ENCODE measurements around the gene CLIP2. TPM values are rescaled to one million over a fixed set of nuclear protein-coding genes. Genes with fewer than 3 reads are reported as not detected.

The CLIP2 gene
- total and polyA plus RNA-seq, 2 of the 8 experiments (the other 6 are each of a cell fraction or from before 2014, with no cell fraction given), result 8.3 to 41.5 TPM

GRCh38 chr7:74379938-74380337 is 90.7 kb downstream of the CLIP2 start:
- peaks cover 0 to 14% (median 3%) of the 10 kb centered on the region in 4 experiments; a peak in 2 of 8 replicates for H3K36me3 ChIP-seq (ENCODE audit: control insufficient read depth in 2 of 4, insufficient read depth in 4 of 4, low read length in 3 of 4)
- H3K79me1 ChIP-seq (ENCODE audit: low read depth, low read length), result no peaks in the 10 kb centered on the region
- H3K27ac ChIP-seq (ENCODE audit: low read depth, low read length), result no peak overlapping the region
- H2BK20ac ChIP-seq (ENCODE audit: low read length), result no peak overlapping the region
- H3K9me3 ChIP-seq (ENCODE audit: insufficient read depth in 2 of 2, low read depth in 1 of 2, low read length in 1 of 2), result no peaks in the 10 kb centered on the region
- H3K4me1 ChIP-seq (replicated peaks in 1 of 4; ENCODE audit: control insufficient read depth in 3 of 4, insufficient read depth in 4 of 4, low read length in 3 of 4), result no peaks in the 10 kb centered on the region
- no peak overlapping the region for H3K18ac ChIP-seq (ENCODE audit: extremely low read depth, low read length)
- no peak overlapping the region for H3K9ac ChIP-seq (replicated peaks in 1 of 4; ENCODE audit: extremely low read depth in 1 of 4, low read depth in 3 of 4, low read length in 3 of 4)
- no peak overlapping the region for H3K4ac ChIP-seq (replicated peaks; ENCODE audit: insufficient read length, low read depth, low read length)
- H3K56ac ChIP-seq (replicated peaks; ENCODE audit: insufficient read length, low read depth, low read length), result no peak overlapping the region
- no peak overlapping the region for H2BK5ac ChIP-seq (ENCODE audit: low read depth, low read length)
- no peak overlapping the region for H3K4me2 ChIP-seq (ENCODE audit: insufficient read depth in 1 of 2, low read depth in 2 of 2, low read length in 2 of 2)
- FAIRE-seq (no peak), DNase-seq (ENCODE audit: low read depth in 1 of 2, low spot score in 2 of 2) (no peak)
- no peak overlapping the region for H2BK12ac ChIP-seq (ENCODE audit: low read depth, low read length)
- WGBS, 2 experiments (ENCODE audit: extremely low coverage in 1 of 2, insufficient coverage in 1 of 2, insufficient read length in 1 of 2, insufficient replicate concordance in 2 of 2, low coverage in 1 of 2, low lambda C conversion rate in 2 of 2, missing lambda C conversion rate in 1 of 2), result 90% methylated on average over 2 of the region's 2 CpGs; no CpG with 5 or more reads in 1 of the 2 experiments
- no peak overlapping the region for H4K5ac ChIP-seq (ENCODE audit: insufficient read length, low read depth, low read length)
- H2BK120ac ChIP-seq (replicated peaks; ENCODE audit: low read depth, low read length), result no peak overlapping the region
- no peak overlapping the region for H4K91ac ChIP-seq (replicated peaks; ENCODE audit: insufficient read length, low read length)
- H3K14ac ChIP-seq (ENCODE audit: insufficient read length), result no peak overlapping the region
- no peak overlapping the region for H2AK5ac ChIP-seq (ENCODE audit: low read depth, low read length)
- no peak overlapping the region for H4K8ac ChIP-seq (ENCODE audit: extremely low read depth, insufficient read depth, low read length)
- CTCF ChIA-PET (ENCODE audit: partially characterized antibody), result interaction anchor here (0.6 to 3.1 kb wide), 4 partner anchors 9 to 522 kb away, joined by 3 to 10 read pairs (median 5); no protein-coding TSS in a partner anchor
- H2AFZ ChIP-seq (ENCODE audit: low read length), result no peak overlapping the region
- H3K23me2 ChIP-seq (ENCODE audit: low read depth, low read length), result no peaks in the 10 kb centered on the region
- no peaks in the 10 kb centered on the region for H3K79me2 ChIP-seq (ENCODE audit: control insufficient read depth in 1 of 2, insufficient read depth in 2 of 2, low read length in 2 of 2)
- POLR2A ChIA-PET (ENCODE audit: partially characterized antibody), result interaction anchor here (0.9 to 1.1 kb wide), 2 partner anchors 8 to 9 kb away, joined by 3 to 4 read pairs; no protein-coding TSS in a partner anchor
- no peaks in the 10 kb centered on the region for H4K20me1 ChIP-seq (replicated peaks in 1 of 2; ENCODE audit: control insufficient read depth in 1 of 2, insufficient read depth in 2 of 2, low read length in 2 of 2)
- no peak overlapping the region for H3K4me3 ChIP-seq (ENCODE audit: extremely low read depth in 1 of 4, insufficient read depth in 2 of 4, low read depth in 3 of 4, low read length in 4 of 4)
- H3K27me3 ChIP-seq (replicated peaks in 1 of 4; ENCODE audit: control insufficient read depth in 3 of 4, extremely low read depth in 1 of 4, insufficient read depth in 3 of 4, low read length in 3 of 4), result no peaks in the 10 kb centered on the region
- H2BK15ac ChIP-seq (ENCODE audit: low read length), result no peak overlapping the region
- no peak overlapping the region for H3K23ac ChIP-seq (ENCODE audit: insufficient read length)
- TF ChIP-seq EP300 (IDR thresholded peaks at IDR 0.05; ENCODE audit: borderline replicate concordance in 1 of 2, low read depth in 2 of 2, low read length in 2 of 2) (no peak), E2F6 (IDR thresholded peaks at IDR 0.05) (no peak), BCL11A (IDR thresholded peaks at IDR 0.05; ENCODE audit: low read depth in 2 of 2, low read length in 2 of 2) (no peak), MAX (IDR thresholded peaks at IDR 0.05) (no peak), CHD2 (IDR thresholded peaks at IDR 0.05; ENCODE audit: low read length) (no peak), JUN (IDR thresholded peaks at IDR 0.05; ENCODE audit: low read depth, low read length) (no peak), NANOG (IDR thresholded peaks at IDR 0.05; ENCODE audit: insufficient read depth, low read depth, low read length, poor library complexity, severe bottlenecking) (no peak), CBX5 (IDR thresholded peaks at IDR 0.05; ENCODE audit: low read depth, low read length) (no peak), FOSL1 (IDR thresholded peaks at IDR 0.05; ENCODE audit: insufficient read depth, low read depth, low read length) (no peak), RNF2 (IDR thresholded peaks at IDR 0.05; ENCODE audit: borderline replicate concordance, low read depth, low read length, missing control alignments, poor library complexity, severe bottlenecking) (no peak)
